ENCODE data around the gene RNASEL.
"Not testable (repeated sequence)": the region's sequence is repeated elsewhere in the genome, so short reads cannot be mapped to it uniquely, and the experiment has no call there.

RNASEL gene

GRCh38 chr1:182588500-182589396 lies at the start of gene RNASEL:
TSS of gene RNASEL (minus strand) at chr1:182589256. CDS start at chr1:182586806, 2,450 bp downstream.
- H3K4me3 ChIP-seq (ENCODE audit: low read depth, low read length), result peak within 1 kb of the TSS; percentile 73
- no peak for TF ChIP-seq CTCF (conservative IDR thresholded peaks at IDR 0.05; ENCODE audit: low read depth, low read length)
- peak; percentile 77 for DNase-seq (ENCODE audit: low read depth)

- no peak overlapping the region for H3K4me3 ChIP-seq (ENCODE audit: low read depth, low read length)
- DNase-seq (ENCODE audit: low read depth), result no peak
- no peak for TF ChIP-seq CTCF (conservative IDR thresholded peaks at IDR 0.05; ENCODE audit: low read depth, low read length)
These were observed 48.7 kb upstream of the RNASEL start for GRCh38 chr1:182637769-182638168.

- TF ChIP-seq CTCF (conservative IDR thresholded peaks at IDR 0.05; ENCODE audit: low read depth, low read length), result no peak
- DNase-seq (ENCODE audit: low read depth), result no peak
- no peak overlapping the region for H3K4me3 ChIP-seq (ENCODE audit: low read depth, low read length)
These were observed 46.8 kb upstream of the RNASEL start for GRCh38 chr1:182635871-182636270.

- H3K4me3 ChIP-seq (ENCODE audit: low read depth, low read length), result no peak overlapping the region
- no peak for DNase-seq (ENCODE audit: low read depth)
- no peak for TF ChIP-seq CTCF (conservative IDR thresholded peaks at IDR 0.05; ENCODE audit: low read depth, low read length)
These were observed 45.4 kb upstream of the RNASEL start for GRCh38 chr1:182634306-182635072.

- TF ChIP-seq CTCF (conservative IDR thresholded peaks at IDR 0.05; ENCODE audit: low read depth, low read length), result no peak
- no peak overlapping the region for H3K4me3 ChIP-seq (ENCODE audit: low read depth, low read length)
- no peak for DNase-seq (ENCODE audit: low read depth)
These were observed 44.7 kb upstream of the RNASEL start for GRCh38 chr1:182633657-182634281.

GRCh38 chr1:182633031-182633430 lies 44.0 kb upstream of the RNASEL start:
- DNase-seq (ENCODE audit: low read depth), result no peak
- no peak for TF ChIP-seq CTCF (conservative IDR thresholded peaks at IDR 0.05; ENCODE audit: low read depth, low read length)

GRCh38 chr1:182632441-182632857 lies 43.4 kb upstream of the RNASEL start:
- H3K4me3 ChIP-seq (ENCODE audit: low read depth, low read length); DNase-seq (ENCODE audit: low read depth): not testable (repeated sequence)

More at GRCh38 chr1:182633031-182633430, 44.0 kb upstream of the RNASEL start:
- H3K4me3 ChIP-seq (ENCODE audit: low read depth, low read length), result no peak overlapping the region
